GM12878 (cell line): ENCODE results near the gene TXNRD1. TPM values are rescaled to one million over a fixed set of nuclear protein-coding genes. Genes with fewer than 3 reads are reported as not detected.

Experiments used
- ATAC-seq: fragments of 200-7000 bp; cut with Tn5 transposase; 3 replicates; pipeline ENCODE4 v1.9.1; 2020; ENCODE audit warnings: mild to moderate bottlenecking, moderate library complexity
- BruUV-seq: library from RNA; stranded (reverse); fragments of 400-500 nt; replicated peaks from 2 replicates; lab custom pipeline; 2021; lab: Mats Ljungman, UMichigan
- CTCF ChIA-PET: fragments of 300-600 bp; sonication (Branson Sonifier 250); formaldehyde crosslinking; extraction: SDS; loops from one replicate; lab custom pipeline; 2021; ENCODE audit warnings: inconsistent platforms; lab: Yijun Ruan, JAX
- POLR2A ChIA-PET: fragments of 350-600 bp; formaldehyde crosslinking; extraction: SDS; loops from one replicate; lab custom pipeline; 2021; ENCODE audit warnings: inconsistent platforms; lab: Charles Lee
- RAD21 ChIA-PET: fragments of 300-600 bp; sonication (Branson Sonifier 250); formaldehyde crosslinking; loops from one replicate; lab custom pipeline; 2023; ENCODE audit warnings: antibody characterized with exemption; ENCODE audit not compliant: unreplicated experiment; lab: Charles Lee
- SMC1A ChIA-PET: fragments of 300-600 bp; sonication (Branson Sonifier 250); formaldehyde crosslinking; loops from one replicate; lab custom pipeline; 2023; ENCODE audit not compliant: unreplicated experiment, uncharacterized antibody; lab: Charles Lee
- DNase-seq: peaks from one replicate; pipeline ENCODE4 v3.0.0-alpha.2; 2011; ENCODE audit warnings: low read depth, low spot score
- FAIRE-seq: peaks from 3 replicates; lab custom pipeline; 2011; peaks lifted over from hg19 to GRCh38; lab: Jason Lieb, UNC
- H2AFZ ChIP-seq: 2 replicates; pipeline ENCODE4 v1.6.0; 2011; ENCODE audit warnings: low read depth, low read length, control low read depth; ENCODE audit not compliant: control insufficient read depth
- H3K27ac ChIP-seq: 2 replicates; pipeline ENCODE4 v1.5.1; 2011; ENCODE audit warnings: control low read depth; ENCODE audit not compliant: control insufficient read depth, insufficient read depth
- H3K27me3 ChIP-seq, 2 experiments: replicated peaks in 1 of 2; 2 replicates each; pipeline versions ENCODE4 v1.6.0 to v1.6.1; 2011; ENCODE audit warnings: low read length in 1 of 2; ENCODE audit not compliant: control insufficient read depth in 2 of 2, insufficient read depth in 2 of 2
- H3K36me3 ChIP-seq, 2 experiments: 2 replicates each; pipeline ENCODE4 v1.5.1; 2011; ENCODE audit warnings: low read length in 1 of 2; ENCODE audit not compliant: control insufficient read depth in 2 of 2, insufficient read depth in 2 of 2
- H3K4me1 ChIP-seq: 2 replicates; pipeline ENCODE4 v1.6.1; 2011; ENCODE audit warnings: mild to moderate bottlenecking, low read length, moderate library complexity, mixed read lengths; ENCODE audit not compliant: control insufficient read depth, insufficient read depth
- H3K4me2 ChIP-seq: 2 replicates; pipeline ENCODE4 v1.6.0; 2011; ENCODE audit warnings: control low read depth; ENCODE audit not compliant: control insufficient read depth, insufficient read depth
- H3K4me3 ChIP-seq: fragments of 200-600 bp; sonication (generic); 2 replicates; pipeline ENCODE4 v1.5.1; 2016
- H3K79me2 ChIP-seq: 2 replicates; pipeline ENCODE4 v1.6.0; 2011; ENCODE audit warnings: low read length; ENCODE audit not compliant: control insufficient read depth, insufficient read depth
- H3K9ac ChIP-seq: 2 replicates; pipeline ENCODE4 v1.8.0; 2011; ENCODE audit warnings: low read length, control low read depth, mixed read lengths; ENCODE audit not compliant: control insufficient read depth, insufficient read depth
- H3K9me3 ChIP-seq: replicated peaks from 3 replicates; pipeline ENCODE4 v1.5.1; 2011; ENCODE audit warnings: mild to moderate bottlenecking, low read length; ENCODE audit not compliant: control insufficient read depth, insufficient read depth
- H4K20me1 ChIP-seq: 2 replicates; pipeline ENCODE4 v1.6.0; 2011; ENCODE audit not compliant: control insufficient read depth, insufficient read depth
- BCL3 ChIP-seq: IDR thresholded peaks from 2 replicates; pipeline ENCODE4 v1.6.1; 2011; ENCODE audit warnings: borderline replicate concordance, low read depth, mild to moderate bottlenecking, moderate library complexity, low read length; ENCODE audit not compliant: insufficient read depth, poor library complexity, severe bottlenecking
- CBX5 ChIP-seq: sonication (generic); IDR thresholded peaks from 2 replicates; pipeline ENCODE4 v1.6.1; 2016; ENCODE audit warnings: low read depth, moderate library complexity, mild to moderate bottlenecking, inconsistent platforms
- CREB1 ChIP-seq: IDR thresholded peaks from 2 replicates; pipeline ENCODE4 v1.6.1; 2012; ENCODE audit warnings: low read depth, mild to moderate bottlenecking, inconsistent platforms
- FOXM1 ChIP-seq: IDR thresholded peaks from 2 replicates; pipeline ENCODE4 v1.6.1; 2012; ENCODE audit warnings: low read depth, mild to moderate bottlenecking, inconsistent platforms, low read length, moderate library complexity
- HDAC2 ChIP-seq: fragments of 200-600 bp; sonication (generic); IDR thresholded peaks from 2 replicates; pipeline ENCODE4 v1.6.1; 2017
- IKZF1 ChIP-seq: fragments of 450-650 bp; conservative IDR thresholded peaks from 2 replicates; pipeline ENCODE4 v1.6.1; 2017; ENCODE audit warnings: antibody characterized with exemption, mild to moderate bottlenecking
- KAT2A ChIP-seq: conservative IDR thresholded peaks from 2 replicates; pipeline ENCODE4 v1.6.1; 2011; ENCODE audit warnings: low read depth, low read length; ENCODE audit not compliant: control insufficient read depth
- MYB ChIP-seq: fragments of 150-350 bp; IDR thresholded peaks from 2 replicates; pipeline ENCODE4 v1.6.1; 2014; ENCODE audit warnings: mild to moderate bottlenecking, low read depth, low read length, borderline replicate concordance
- POLR2AphosphoS2 ChIP-seq: IDR thresholded peaks from 2 replicates; pipeline ENCODE4 v1.6.1; 2011; ENCODE audit warnings: low read depth, mild to moderate bottlenecking, low read length, improper control_type of control experiment, moderate library complexity
- RB1 ChIP-seq: fragments of 450-650 bp; formaldehyde crosslinking; IDR thresholded peaks from 2 replicates; pipeline ENCODE4 v1.6.1; 2017; ENCODE audit warnings: mild to moderate bottlenecking, borderline replicate concordance
- ZNF687 ChIP-seq: fragments of 450-650 bp; IDR thresholded peaks from 2 replicates; pipeline ENCODE4 v1.6.1; 2017; ENCODE audit warnings: mild to moderate bottlenecking, moderate library complexity
- WGBS: methylation state at CpG from one replicate; pipeline ENCODE4 v1.1.6; 2016; ENCODE audit warnings: low lambda C conversion rate; ENCODE audit not compliant: insufficient replicate concordance, insufficient coverage; ENCODE audit errors: missing lambda C conversion rate; 5-methylcytosine and 5-hydroxymethylcytosine counted together
- in situ Hi-C: fragments of 300-500 bp; cut with MboI; formaldehyde crosslinking; loops from 9 replicates; pipeline ENCODE4 v1.14.3; 2018; ENCODE audit warnings: mixed read lengths
- intact Hi-C: fragments of 100-400 bp; cut with micrococcal nuclease; formaldehyde crosslinking; loops from one replicate; pipeline ENCODE4 v1.14.2; 2022; ENCODE audit not compliant: unreplicated experiment
- polyA plus RNA-seq, 11 experiments: library from polyadenylated mRNA; depleted of rRNA in 4 of 11; unstranded in 6 of 11; stranded (reverse) in 5 of 11; fragments of >200 nt; fragmentation: Nextera tagmentation in 4 of 11; fragmentation: Illumina TruSeq in 1 of 11; extraction: Ambion mirVana in 4 of 11; extraction: Trizol in 1 of 11; gene quantifications; 1 replicate in 1 of 11; 2 replicates in 10 of 11; pipeline versions ENCODE4 v1.2.1 to v1.2.3, GENCODE V29; 2011 to 2016; ENCODE audit warnings: inconsistent platforms in 2 of 11, missing spikeins in 2 of 11, low read depth in 1 of 11
- total RNA-seq, 4 experiments: library from RNA; depleted of rRNA in 3 of 4; stranded (reverse); fragments of >200 nt in 3 of 4; fragmentation: Illumina TruSeq in 1 of 4; extraction: Trizol in 1 of 4; gene quantifications; 2 replicates each; pipeline versions ENCODE4 v1.2.1 to v1.2.3, GENCODE V29; 2013 to 2021

Gene TXNRD1
- total and polyA plus RNA-seq, 10 of the 15 experiments (the other 5 are each of a cell fraction or from before 2014, with no cell fraction given): 52.6 to 84.6 (median 67.8) TPM

GRCh38 chr12:104372721-104373335 lies 157.2 kb downstream of the TXNRD1 start:
- Histone ChIP-seq H3K9ac (no peak overlapping the region), H2AFZ (no peak overlapping the region), H3K4me3 (no peak overlapping the region), H3K36me3 (no peaks in the 10 kb centered on the region), H3K27ac (no peak overlapping the region), H3K9me3 (no peaks in the 10 kb centered on the region; the same call in 2 of the 3 replicates), H4K20me1 (no peaks in the 10 kb centered on the region), H3K27me3 (no peaks in the 10 kb centered on the region)
- CTCF ChIA-PET: interaction anchor here (0.7 to 1.0 kb wide), 2 partner anchors 15 to 680 kb away, joined by 3 read pairs; no protein-coding TSS in a partner anchor
- FAIRE-seq (no peak), DNase-seq (no peak)
- intact Hi-C loops (no loop called here), in situ Hi-C loops (no loop called here)
- RAD21 ChIA-PET: interaction anchor here (0.8 to 1.1 kb wide), 2 partner anchors 9 to 682 kb away, joined by 3 to 4 read pairs; no protein-coding TSS in a partner anchor
- POLR2A ChIA-PET: no interaction called here
- SMC1A ChIA-PET: interaction anchor here (1.1 to 1.8 kb wide), 2 partner anchors 9 to 11 kb away, joined by 3 to 6 read pairs; no protein-coding TSS in a partner anchor
- no peak for TF ChIP-seq CREB1
- TF ChIP-seq POLR2AphosphoS2: no peak
- no peak for TF ChIP-seq BCL3
- no peak for TF ChIP-seq KAT2A
- no peak for TF ChIP-seq MYB
- TF ChIP-seq IKZF1: no peak
- no peak for TF ChIP-seq ZNF687
- TF ChIP-seq HDAC2: no peak
- TF ChIP-seq RB1: no peak
- TF ChIP-seq CBX5: no peak
- TF ChIP-seq FOXM1: no peak
- TF ChIP-seq, all 136 proteins: peak for 0
- no TSS peak for BruUV-seq
- 81% methylated on average over 10 of the region's 10 CpGs for WGBS
- Histone ChIP-seq H3K4me1 (no peaks in the 10 kb centered on the region), H3K79me2 (no peaks in the 10 kb centered on the region), H3K4me2 (no peak overlapping the region)
- ATAC-seq: no peak
